ENCODE data around the gene RAPGEF6.

GRCh38 chr5:131563434-131564228 lies 71.4 kb downstream of the RAPGEF6 start:
- TF ChIP-seq CTCF (conservative IDR thresholded peaks at IDR 0.05; ENCODE audit: low read depth, low read length), result no peak
- no peak for TF ChIP-seq SMC3 (IDR thresholded peaks at IDR 0.05; ENCODE audit: low read depth, low read length)
- TF ChIP-seq RCOR1 (IDR thresholded peaks at IDR 0.05; ENCODE audit: insufficient replicate concordance, low read length), result no peak
- TF ChIP-seq POLR2A (IDR thresholded peaks at IDR 0.05; ENCODE audit: low read depth, low read length), result no peak

Measured in IMR-90 (cell line).